ENCODE measurements around the gene EXOC6. TPM values are rescaled to one million over a fixed set of nuclear protein-coding genes. Genes with fewer than 3 reads are reported as not detected.

EXOC6 gene
- total RNA-seq, 2 experiments from 2014 or later, result 8.0 to 9.4 TPM

DNA sequence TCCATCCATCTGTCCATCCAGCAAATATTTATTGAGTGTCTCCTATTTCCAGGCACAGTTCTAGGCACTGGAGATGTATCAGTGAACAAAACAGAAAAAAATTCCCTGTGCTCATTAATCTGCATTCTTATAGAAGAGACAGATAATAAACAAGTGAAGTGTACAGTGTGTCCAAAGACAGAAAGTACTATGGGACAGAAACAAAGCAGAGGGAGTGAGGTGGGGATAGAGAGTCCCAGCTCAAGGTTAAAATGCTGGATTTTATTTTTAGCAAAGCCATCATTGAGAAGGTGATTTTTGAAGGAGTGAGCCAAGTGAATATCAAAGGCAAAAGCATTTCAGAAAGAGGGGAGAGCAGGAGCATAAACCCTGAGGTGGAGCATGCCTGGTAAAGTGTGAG is 21.8 kb upstream of the EXOC6 start:
- BruUV-seq (replicated peaks), result no TSS peak
- no peaks in the 10 kb centered on the region for H3K36me3 ChIP-seq (ENCODE audit: insufficient read depth, low read length)
- H3K4me1 ChIP-seq (ENCODE audit: insufficient read depth, low read length, poor library complexity, severe bottlenecking), result peaks cover 16% of the 10 kb centered on the region
- H4K20me1 ChIP-seq (ENCODE audit: insufficient read depth, low read length), result no peaks in the 10 kb centered on the region
- no peaks in the 10 kb centered on the region for H3K79me2 ChIP-seq (ENCODE audit: insufficient read depth, low read depth, low read length)
- peaks cover 9% of the 10 kb centered on the region; the same call in 1 of the 2 replicates for H3K9me3 ChIP-seq (ENCODE audit: low read length)
- POLR2A ChIA-PET, result interaction anchor here (0.6 kb wide), 1 partner anchor 16 kb away, joined by 3 read pairs; no protein-coding TSS in a partner anchor
- H3K27ac ChIP-seq (ENCODE audit: low read depth, low read length, poor library complexity, severe bottlenecking), result no peak overlapping the region
- CTCF ChIA-PET (ENCODE audit: unreplicated experiment), result interaction anchor here (0.5 kb wide), 1 partner anchor 137 kb away, joined by 3 read pairs; no protein-coding TSS in a partner anchor
- TF ChIP-seq, protein P1, sequence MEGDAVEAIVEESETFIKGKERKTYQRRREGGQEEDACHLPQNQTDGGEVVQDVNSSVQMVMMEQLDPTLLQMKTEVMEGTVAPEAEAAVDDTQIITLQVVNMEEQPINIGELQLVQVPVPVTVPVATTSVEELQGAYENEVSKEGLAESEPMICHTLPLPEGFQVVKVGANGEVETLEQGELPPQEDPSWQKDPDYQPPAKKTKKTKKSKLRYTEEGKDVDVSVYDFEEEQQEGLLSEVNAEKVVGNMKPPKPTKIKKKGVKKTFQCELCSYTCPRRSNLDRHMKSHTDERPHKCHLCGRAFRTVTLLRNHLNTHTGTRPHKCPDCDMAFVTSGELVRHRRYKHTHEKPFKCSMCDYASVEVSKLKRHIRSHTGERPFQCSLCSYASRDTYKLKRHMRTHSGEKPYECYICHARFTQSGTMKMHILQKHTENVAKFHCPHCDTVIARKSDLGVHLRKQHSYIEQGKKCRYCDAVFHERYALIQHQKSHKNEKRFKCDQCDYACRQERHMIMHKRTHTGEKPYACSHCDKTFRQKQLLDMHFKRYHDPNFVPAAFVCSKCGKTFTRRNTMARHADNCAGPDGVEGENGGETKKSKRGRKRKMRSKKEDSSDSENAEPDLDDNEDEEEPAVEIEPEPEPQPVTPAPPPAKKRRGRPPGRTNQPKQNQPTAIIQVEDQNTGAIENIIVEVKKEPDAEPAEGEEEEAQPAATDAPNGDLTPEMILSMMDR (conservative IDR thresholded peaks at IDR 0.05; ENCODE audit: low read length), result no peak
- no peak for TF ChIP-seq EZH2phosphoT487 (IDR thresholded peaks at IDR 0.05; ENCODE audit: borderline replicate concordance, low read depth, low read length)
- intact Hi-C loops (cut with micrococcal nuclease; ENCODE audit: unreplicated experiment), result no loop called here
- H3K9me2 ChIP-seq (ENCODE audit: insufficient read depth, low read length), result no peaks in the 10 kb centered on the region
- H3K4me2 ChIP-seq (ENCODE audit: low read length), result no peak overlapping the region
- H2AFZ ChIP-seq (ENCODE audit: low read length), result no peak overlapping the region
- no peak overlapping the region for H3K4me3 ChIP-seq (ENCODE audit: low read depth, low read length, poor library complexity, severe bottlenecking)
- DNase-seq (ENCODE audit: low spot score), result no peak

DNA sequence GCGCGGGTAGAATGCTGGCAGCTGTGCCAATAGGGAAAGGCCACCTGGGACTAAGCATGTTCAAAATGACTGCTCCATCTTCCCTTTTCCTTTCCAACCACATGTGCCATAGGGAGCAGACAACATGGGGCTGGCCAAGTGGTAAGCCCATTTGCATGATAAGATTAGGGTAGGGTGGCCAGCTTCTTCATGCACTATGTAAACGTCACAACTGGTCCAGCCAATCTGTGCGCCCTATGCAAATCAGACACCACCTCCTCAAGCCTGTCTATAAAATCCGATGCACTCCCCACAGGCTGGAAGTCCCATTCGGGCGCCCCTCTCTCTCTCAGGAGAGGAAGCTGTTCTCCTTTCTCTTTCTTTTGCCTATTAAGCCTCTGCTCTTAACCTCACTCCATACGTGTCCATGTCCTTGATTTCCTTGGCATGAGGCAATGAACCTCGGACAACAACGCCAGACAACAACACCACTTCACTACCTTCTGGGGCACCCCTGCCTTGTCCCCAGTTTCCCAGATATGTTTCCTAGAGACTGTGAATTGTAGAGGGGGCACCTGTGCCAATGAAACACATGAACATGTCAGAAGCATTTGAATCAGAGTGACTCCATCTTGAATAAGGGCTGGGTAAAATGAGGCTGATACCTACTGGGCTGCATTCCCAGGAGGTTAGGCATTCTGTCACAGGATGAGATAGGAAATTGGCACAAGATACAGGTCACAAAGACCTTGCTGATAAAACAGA is 19.1 kb upstream of the EXOC6 start:
- CTCF ChIA-PET (ENCODE audit: unreplicated experiment), result no interaction called here
- BruUV-seq (replicated peaks), result no TSS peak
- H3K4me2 ChIP-seq (ENCODE audit: low read length), result no peak overlapping the region

More for the DNA sequence above, 19.1 kb upstream of the EXOC6 start:
- no peaks in the 10 kb centered on the region for H3K79me2 ChIP-seq (ENCODE audit: insufficient read depth, low read depth, low read length)
- no peak overlapping the region for H3K27ac ChIP-seq (ENCODE audit: low read depth, low read length, poor library complexity, severe bottlenecking)
- no peak for TF ChIP-seq EZH2phosphoT487 (IDR thresholded peaks at IDR 0.05; ENCODE audit: borderline replicate concordance, low read depth, low read length)
- TF ChIP-seq, protein P1 (conservative IDR thresholded peaks at IDR 0.05; ENCODE audit: low read length), result no peak
- no peaks in the 10 kb centered on the region for H3K36me3 ChIP-seq (ENCODE audit: insufficient read depth, low read length)
- DNase-seq (ENCODE audit: low spot score), result no peak
- peaks cover 7% of the 10 kb centered on the region for H3K4me1 ChIP-seq (ENCODE audit: insufficient read depth, low read length, poor library complexity, severe bottlenecking)
- H2AFZ ChIP-seq (ENCODE audit: low read length), result no peak overlapping the region
- intact Hi-C loops (cut with micrococcal nuclease; ENCODE audit: unreplicated experiment), result no loop called here
- H4K20me1 ChIP-seq (ENCODE audit: insufficient read depth, low read length), result no peaks in the 10 kb centered on the region
- no peaks in the 10 kb centered on the region for H3K9me3 ChIP-seq (ENCODE audit: low read length)
- POLR2A ChIA-PET, result no interaction called here
- no peaks in the 10 kb centered on the region for H3K9me2 ChIP-seq (ENCODE audit: insufficient read depth, low read length)
- no peak overlapping the region for H3K4me3 ChIP-seq (ENCODE audit: low read depth, low read length, poor library complexity, severe bottlenecking)
